Measurements from ENCODE around the gene BTRC.

BTRC gene

GRCh38 chr10:101447477-101447876 is 93.5 kb downstream of the BTRC start:
- TF ChIP-seq, protein P1, sequence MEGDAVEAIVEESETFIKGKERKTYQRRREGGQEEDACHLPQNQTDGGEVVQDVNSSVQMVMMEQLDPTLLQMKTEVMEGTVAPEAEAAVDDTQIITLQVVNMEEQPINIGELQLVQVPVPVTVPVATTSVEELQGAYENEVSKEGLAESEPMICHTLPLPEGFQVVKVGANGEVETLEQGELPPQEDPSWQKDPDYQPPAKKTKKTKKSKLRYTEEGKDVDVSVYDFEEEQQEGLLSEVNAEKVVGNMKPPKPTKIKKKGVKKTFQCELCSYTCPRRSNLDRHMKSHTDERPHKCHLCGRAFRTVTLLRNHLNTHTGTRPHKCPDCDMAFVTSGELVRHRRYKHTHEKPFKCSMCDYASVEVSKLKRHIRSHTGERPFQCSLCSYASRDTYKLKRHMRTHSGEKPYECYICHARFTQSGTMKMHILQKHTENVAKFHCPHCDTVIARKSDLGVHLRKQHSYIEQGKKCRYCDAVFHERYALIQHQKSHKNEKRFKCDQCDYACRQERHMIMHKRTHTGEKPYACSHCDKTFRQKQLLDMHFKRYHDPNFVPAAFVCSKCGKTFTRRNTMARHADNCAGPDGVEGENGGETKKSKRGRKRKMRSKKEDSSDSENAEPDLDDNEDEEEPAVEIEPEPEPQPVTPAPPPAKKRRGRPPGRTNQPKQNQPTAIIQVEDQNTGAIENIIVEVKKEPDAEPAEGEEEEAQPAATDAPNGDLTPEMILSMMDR (IDR thresholded peaks at IDR 0.05; ENCODE audit: low read depth, low read length) = no peak
- no peak for DNase-seq
- H3K4me3 ChIP-seq (ENCODE audit: low read depth, low read length) = no peak overlapping the region
- H3K36me3 ChIP-seq = no peaks in the 10 kb centered on the region
- no peaks in the 10 kb centered on the region for H3K9me3 ChIP-seq (ENCODE audit: severe bottlenecking)
- H3K27ac ChIP-seq = no peak overlapping the region
- H3K27me3 ChIP-seq (ENCODE audit: insufficient read depth, low read depth, severe bottlenecking) = no peaks in the 10 kb centered on the region

DNA sequence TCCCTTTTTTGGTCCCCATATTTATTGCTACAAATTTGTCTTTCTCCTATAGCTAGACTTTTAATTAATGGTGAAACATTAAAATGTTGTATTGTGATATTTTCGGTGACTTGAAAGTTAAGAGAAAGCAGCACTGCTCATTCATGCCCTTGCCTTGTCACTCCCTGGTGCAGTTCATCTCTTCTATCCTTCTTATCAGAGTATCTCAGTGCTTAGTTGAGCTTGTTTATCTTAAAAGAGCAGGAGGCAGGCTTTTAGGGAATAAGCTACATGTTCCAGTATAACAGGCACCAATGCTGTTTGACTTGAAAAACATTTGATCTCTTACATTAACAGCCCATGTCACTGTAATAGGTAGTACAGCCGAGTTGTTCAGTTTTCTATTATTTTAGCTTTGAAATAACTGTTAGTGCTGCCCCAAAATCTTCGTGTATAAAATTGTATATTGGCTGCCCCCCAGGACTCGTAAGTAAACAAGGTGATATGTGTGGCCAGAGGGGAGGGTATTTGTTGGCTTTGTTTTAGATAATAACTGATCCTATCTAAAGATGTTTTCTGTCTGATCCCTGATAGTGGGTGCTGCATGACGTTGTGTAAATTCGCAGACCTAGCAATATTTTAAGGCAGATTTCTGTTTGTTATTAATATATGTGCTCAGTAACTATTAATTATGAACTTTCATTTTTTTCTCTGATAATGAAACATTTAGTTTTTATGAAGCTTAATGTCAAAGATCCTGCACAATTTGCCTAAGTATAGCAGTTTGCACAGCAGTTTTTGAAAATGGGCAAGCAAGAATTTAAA is 96.5 kb downstream of the BTRC start:
- peak overlapping the region; percentile 43 for H3K27ac ChIP-seq
- H3K27me3 ChIP-seq (ENCODE audit: insufficient read depth, low read depth, severe bottlenecking) = no peaks in the 10 kb centered on the region
- TF ChIP-seq, protein P1 (IDR thresholded peaks at IDR 0.05; ENCODE audit: low read depth, low read length) = no peak
- no peak for DNase-seq
- no peaks in the 10 kb centered on the region for H3K36me3 ChIP-seq
- H3K9me3 ChIP-seq (ENCODE audit: severe bottlenecking) = no peaks in the 10 kb centered on the region
- peak overlapping the region; percentile 1; the same call in 1 of the 2 replicates for H3K4me3 ChIP-seq (ENCODE audit: low read depth, low read length)

DNA sequence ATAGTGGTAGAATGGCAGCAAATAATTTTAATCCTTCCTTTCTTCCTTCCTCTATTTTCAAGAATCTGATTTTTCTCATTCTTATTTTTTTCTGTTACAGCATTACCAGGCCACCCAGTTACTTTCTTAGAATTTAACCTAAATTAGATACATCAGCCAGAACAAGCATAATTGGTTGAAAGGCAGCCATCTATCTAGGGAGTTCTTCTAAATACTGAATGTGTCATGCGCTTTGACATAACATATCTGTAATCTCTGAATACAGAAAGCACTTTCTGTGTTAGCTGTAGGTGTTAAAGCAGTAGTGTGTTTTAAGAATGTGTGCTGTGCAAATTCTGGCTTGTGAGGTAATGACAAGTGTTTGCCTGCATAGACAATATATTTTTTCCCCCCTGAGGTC is 97.3 kb downstream of the BTRC start:
- H3K9me3 ChIP-seq (ENCODE audit: severe bottlenecking) = no peaks in the 10 kb centered on the region
- H3K27me3 ChIP-seq (ENCODE audit: insufficient read depth, low read depth, severe bottlenecking) = no peaks in the 10 kb centered on the region
- TF ChIP-seq, protein P1 (IDR thresholded peaks at IDR 0.05; ENCODE audit: low read depth, low read length) = no peak
- no peaks in the 10 kb centered on the region for H3K36me3 ChIP-seq
- H3K4me3 ChIP-seq (ENCODE audit: low read depth, low read length) = no peak overlapping the region
- peak overlapping the region; percentile 43 for H3K27ac ChIP-seq
- DNase-seq = no peak

DNA sequence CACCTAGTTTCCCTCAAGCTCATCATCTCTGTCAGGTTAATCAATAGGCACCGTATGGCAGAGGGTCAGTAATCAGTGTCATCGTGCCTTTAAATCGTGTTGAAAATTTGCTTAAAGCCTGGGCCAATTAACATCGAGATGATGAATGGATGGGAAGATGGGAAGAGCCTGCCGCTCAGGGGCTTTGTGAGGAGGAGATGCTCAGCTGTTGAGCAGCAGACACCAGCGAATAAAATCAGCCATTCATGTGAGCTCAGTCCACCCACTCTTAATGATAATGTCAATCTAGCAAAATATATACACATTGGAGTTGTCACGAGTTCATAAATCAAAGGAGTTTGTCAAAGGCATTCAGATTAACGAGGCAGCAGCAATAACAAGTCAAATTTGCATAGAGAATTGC is 97.7 kb downstream of the BTRC start:
- no peaks in the 10 kb centered on the region for H3K27me3 ChIP-seq (ENCODE audit: insufficient read depth, low read depth, severe bottlenecking)
- DNase-seq = peak; percentile 73
- TF ChIP-seq, protein P1 (IDR thresholded peaks at IDR 0.05; ENCODE audit: low read depth, low read length) = no peak
- H3K36me3 ChIP-seq = no peaks in the 10 kb centered on the region
- no peaks in the 10 kb centered on the region for H3K9me3 ChIP-seq (ENCODE audit: severe bottlenecking)
- peak overlapping the region; percentile 56 for H3K27ac ChIP-seq
- no peak overlapping the region for H3K4me3 ChIP-seq (ENCODE audit: low read depth, low read length)

- Histone ChIP-seq H3K27ac (peak overlapping the region; percentile 56), H3K9me3 (ENCODE audit: severe bottlenecking) (no peaks in the 10 kb centered on the region), H3K36me3 (no peaks in the 10 kb centered on the region), H3K27me3 (ENCODE audit: insufficient read depth, low read depth, severe bottlenecking) (no peaks in the 10 kb centered on the region), H3K4me3 (ENCODE audit: low read depth, low read length) (no peak overlapping the region)
- TF ChIP-seq, protein P1 (IDR thresholded peaks at IDR 0.05; ENCODE audit: low read depth, low read length) = no peak
- no peak for DNase-seq
Measured at GRCh38 chr10:101452176-101452575, 98.2 kb downstream of the BTRC start.

DNA sequence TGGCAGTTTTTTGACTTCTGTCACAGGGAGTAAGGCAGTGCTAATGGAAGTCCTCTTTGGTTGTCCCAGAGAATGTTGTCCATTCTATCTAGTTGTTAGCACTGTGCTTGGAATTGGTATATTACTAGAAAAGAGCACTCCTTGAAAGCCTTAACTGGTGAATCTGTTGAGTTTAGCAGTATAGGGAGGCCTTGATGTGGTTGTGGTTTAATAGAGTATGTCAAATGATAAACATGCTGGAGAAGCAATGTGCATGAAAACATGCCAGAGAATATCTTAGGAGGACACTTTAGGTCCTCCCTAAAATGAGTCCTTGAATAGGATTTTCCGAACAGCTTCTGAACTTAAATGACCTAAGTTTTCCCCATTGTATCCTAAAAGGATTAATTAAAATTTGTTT is 98.6 kb downstream of the BTRC start:
- Histone ChIP-seq H3K4me3 (ENCODE audit: low read depth, low read length) (no peak overlapping the region), H3K9me3 (ENCODE audit: severe bottlenecking) (no peaks in the 10 kb centered on the region), H3K36me3 (no peaks in the 10 kb centered on the region), H3K27ac (peak overlapping the region; percentile 56), H3K27me3 (ENCODE audit: insufficient read depth, low read depth, severe bottlenecking) (no peaks in the 10 kb centered on the region)
- TF ChIP-seq, protein P1 (IDR thresholded peaks at IDR 0.05; ENCODE audit: low read depth, low read length) = no peak
- no peak for DNase-seq

Measured in WERI-Rb-1 (cell line).